Ectodermal cell (in vitro differentiated cells): ENCODE data around the gene SEMA3C.

Source experiments
- H3K27ac ChIP-seq: 2 replicates; pipeline ENCODE4 v1.7.0; 2013; ENCODE audit warnings: mild to moderate bottlenecking, low read depth, low read length; ENCODE audit not compliant: insufficient read depth, poor library complexity, severe bottlenecking
- H3K27me3 ChIP-seq: 2 replicates; pipeline ENCODE4 v1.7.0; 2013; ENCODE audit warnings: mild to moderate bottlenecking, low read length; ENCODE audit not compliant: insufficient read depth, control insufficient read depth, poor library complexity, severe bottlenecking
- H3K36me3 ChIP-seq: one replicate; pipeline ENCODE4 v1.7.0; 2013; ENCODE audit warnings: low read length; ENCODE audit not compliant: control insufficient read depth, insufficient read depth
- H3K4me1 ChIP-seq: one replicate; pipeline ENCODE4 v1.7.0; 2013; ENCODE audit warnings: low read length; ENCODE audit not compliant: control insufficient read depth, insufficient read depth
- H3K4me3 ChIP-seq: 2 replicates; pipeline ENCODE4 v1.7.0; 2013; ENCODE audit warnings: low read depth, low read length, control low read depth; ENCODE audit not compliant: insufficient read depth
- H3K9me3 ChIP-seq: 2 replicates; pipeline ENCODE4 v1.7.0; 2013; ENCODE audit warnings: mild to moderate bottlenecking, low read length, moderate library complexity; ENCODE audit not compliant: control insufficient read depth
- WGBS, 2 experiments: methylation state at CpG; one replicate each; pipeline ENCODE4 v1.1.7; 2013; ENCODE audit warnings: missing lambda C conversion rate in 2 of 2; 5-methylcytosine and 5-hydroxymethylcytosine counted together

The SEMA3C gene

GRCh38 chr7:80907612-80908011, 11.2 kb downstream of the SEMA3C start:
- Histone ChIP-seq H3K9me3 (no peaks in the 10 kb centered on the region), H3K4me1 (peaks cover 7% of the 10 kb centered on the region), H3K27me3 (no peaks in the 10 kb centered on the region), H3K27ac (no peak overlapping the region), H3K36me3 (no peaks in the 10 kb centered on the region), H3K4me3 (no peak overlapping the region)
- 91% methylated on average over 2 of the region's 4 CpGs; no CpG with 5 or more reads in 1 of the 2 experiments for WGBS, 2 experiments

GRCh38 chr7:80907141-80907601, 11.7 kb downstream of the SEMA3C start:
- no peaks in the 10 kb centered on the region for H3K9me3 ChIP-seq
- H3K27me3 ChIP-seq = no peaks in the 10 kb centered on the region
- peaks cover 9% of the 10 kb centered on the region for H3K4me1 ChIP-seq
- H3K27ac ChIP-seq = no peak overlapping the region
- no peak overlapping the region for H3K4me3 ChIP-seq
- no peaks in the 10 kb centered on the region for H3K36me3 ChIP-seq
- 94 to 96% methylated on average over 4 of the region's 4 CpGs for WGBS, 2 experiments

GRCh38 chr7:80905334-80905733, 13.5 kb downstream of the SEMA3C start:
- Histone ChIP-seq H3K27ac (no peak overlapping the region), H3K4me1 (peaks cover 9% of the 10 kb centered on the region), H3K9me3 (no peaks in the 10 kb centered on the region), H3K27me3 (no peaks in the 10 kb centered on the region), H3K4me3 (no peak overlapping the region), H3K36me3 (no peaks in the 10 kb centered on the region)
- 72 to 78% methylated on average over 3 of the region's 3 CpGs for WGBS, 2 experiments

- H3K4me1 ChIP-seq = peaks cover 9% of the 10 kb centered on the region
- H3K27ac ChIP-seq = no peak overlapping the region
- H3K27me3 ChIP-seq = no peaks in the 10 kb centered on the region
- no peaks in the 10 kb centered on the region for H3K36me3 ChIP-seq
- H3K9me3 ChIP-seq = no peaks in the 10 kb centered on the region
- no peak overlapping the region for H3K4me3 ChIP-seq
- WGBS, 2 experiments = 85 to 91% methylated on average over 5 of the region's 6 CpGs
These were observed 16.0 kb downstream of the SEMA3C start for GRCh38 chr7:80902716-80903308.

- H3K27ac ChIP-seq = no peak overlapping the region
- H3K27me3 ChIP-seq = no peaks in the 10 kb centered on the region
- peaks cover 9% of the 10 kb centered on the region for H3K4me1 ChIP-seq
- H3K9me3 ChIP-seq = no peaks in the 10 kb centered on the region
- H3K4me3 ChIP-seq = no peak overlapping the region
- WGBS, 2 experiments = 96 to 100% methylated on average over 1 of the region's 1 CpG
- H3K36me3 ChIP-seq = no peaks in the 10 kb centered on the region
These were observed 16.8 kb downstream of the SEMA3C start for GRCh38 chr7:80902019-80902418.

GRCh38 chr7:80900583-80901576, 18.0 kb downstream of the SEMA3C start:
- H3K36me3 ChIP-seq = no peaks in the 10 kb centered on the region
- 95 to 100% methylated on average over 3 to 4 of the region's 4 CpGs for WGBS, 2 experiments
- peaks cover 9% of the 10 kb centered on the region for H3K4me1 ChIP-seq
- no peaks in the 10 kb centered on the region for H3K27me3 ChIP-seq
- H3K4me3 ChIP-seq = no peak overlapping the region
- H3K27ac ChIP-seq = no peak overlapping the region
- H3K9me3 ChIP-seq = no peaks in the 10 kb centered on the region

- H3K36me3 ChIP-seq = no peaks in the 10 kb centered on the region
- no peaks in the 10 kb centered on the region for H3K4me1 ChIP-seq
- no peak overlapping the region for H3K4me3 ChIP-seq
- WGBS, 2 experiments = 91 to 92% methylated on average over 5 to 7 of the region's 7 CpGs
- no peak overlapping the region for H3K27ac ChIP-seq
- H3K9me3 ChIP-seq = no peaks in the 10 kb centered on the region
- no peaks in the 10 kb centered on the region for H3K27me3 ChIP-seq
These were observed 21.8 kb downstream of the SEMA3C start for GRCh38 chr7:80896906-80897598.

GRCh38 chr7:80895056-80895455, 23.8 kb downstream of the SEMA3C start:
- no peaks in the 10 kb centered on the region for H3K4me1 ChIP-seq
- H3K4me3 ChIP-seq = no peak overlapping the region
- H3K27me3 ChIP-seq = no peaks in the 10 kb centered on the region
- H3K36me3 ChIP-seq = no peaks in the 10 kb centered on the region
- 96% methylated on average over 4 of the region's 4 CpGs for WGBS, 2 experiments
- no peak overlapping the region for H3K27ac ChIP-seq
- no peaks in the 10 kb centered on the region for H3K9me3 ChIP-seq

- H3K9me3 ChIP-seq = no peaks in the 10 kb centered on the region
- no peaks in the 10 kb centered on the region for H3K27me3 ChIP-seq
- no peak overlapping the region for H3K4me3 ChIP-seq
- H3K4me1 ChIP-seq = no peaks in the 10 kb centered on the region
- 97 to 100% methylated on average over 3 of the region's 3 CpGs for WGBS, 2 experiments
- no peaks in the 10 kb centered on the region for H3K36me3 ChIP-seq
- no peak overlapping the region for H3K27ac ChIP-seq
These were observed 27.6 kb downstream of the SEMA3C start for GRCh38 chr7:80891259-80891544.
